Measurements from ENCODE around the gene SCEL.

DNA sequence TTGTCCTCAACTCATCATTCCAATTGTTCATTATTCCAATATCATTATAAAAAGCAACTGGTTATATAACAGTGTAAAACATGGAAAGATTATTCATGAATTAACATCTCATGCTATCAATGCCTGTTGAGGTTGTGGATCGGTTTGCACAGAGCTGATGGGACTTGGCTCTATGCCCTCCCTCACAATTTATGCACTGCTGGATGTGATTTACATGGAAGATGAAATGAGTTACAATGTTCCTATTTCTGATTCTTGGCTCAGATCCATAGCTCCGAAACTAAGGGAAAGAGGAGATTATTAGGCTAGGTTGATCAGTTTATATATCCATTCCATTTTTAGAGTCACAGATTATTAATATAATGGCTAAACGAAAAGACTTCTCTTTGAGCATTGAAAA lies 38.6 kb downstream of the SCEL start:
- TF ChIP-seq, protein P1, sequence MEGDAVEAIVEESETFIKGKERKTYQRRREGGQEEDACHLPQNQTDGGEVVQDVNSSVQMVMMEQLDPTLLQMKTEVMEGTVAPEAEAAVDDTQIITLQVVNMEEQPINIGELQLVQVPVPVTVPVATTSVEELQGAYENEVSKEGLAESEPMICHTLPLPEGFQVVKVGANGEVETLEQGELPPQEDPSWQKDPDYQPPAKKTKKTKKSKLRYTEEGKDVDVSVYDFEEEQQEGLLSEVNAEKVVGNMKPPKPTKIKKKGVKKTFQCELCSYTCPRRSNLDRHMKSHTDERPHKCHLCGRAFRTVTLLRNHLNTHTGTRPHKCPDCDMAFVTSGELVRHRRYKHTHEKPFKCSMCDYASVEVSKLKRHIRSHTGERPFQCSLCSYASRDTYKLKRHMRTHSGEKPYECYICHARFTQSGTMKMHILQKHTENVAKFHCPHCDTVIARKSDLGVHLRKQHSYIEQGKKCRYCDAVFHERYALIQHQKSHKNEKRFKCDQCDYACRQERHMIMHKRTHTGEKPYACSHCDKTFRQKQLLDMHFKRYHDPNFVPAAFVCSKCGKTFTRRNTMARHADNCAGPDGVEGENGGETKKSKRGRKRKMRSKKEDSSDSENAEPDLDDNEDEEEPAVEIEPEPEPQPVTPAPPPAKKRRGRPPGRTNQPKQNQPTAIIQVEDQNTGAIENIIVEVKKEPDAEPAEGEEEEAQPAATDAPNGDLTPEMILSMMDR (conservative IDR thresholded peaks at IDR 0.05; ENCODE audit: low read length), result no peak
- no peak for TF ChIP-seq EZH2phosphoT487 (IDR thresholded peaks at IDR 0.05; ENCODE audit: borderline replicate concordance, low read depth, low read length)
